GM18502 (cell line): ENCODE results near the gene SREK1.

Experiments
- ATAC-seq: cut with Tn5 transposase; IDR thresholded peaks from one replicate; pipeline ENCODE4 v1.9.1; 2021; ENCODE audit warnings: mild to moderate bottlenecking; ENCODE audit not compliant: unreplicated experiment, poor library complexity

The SREK1 gene

DNA sequence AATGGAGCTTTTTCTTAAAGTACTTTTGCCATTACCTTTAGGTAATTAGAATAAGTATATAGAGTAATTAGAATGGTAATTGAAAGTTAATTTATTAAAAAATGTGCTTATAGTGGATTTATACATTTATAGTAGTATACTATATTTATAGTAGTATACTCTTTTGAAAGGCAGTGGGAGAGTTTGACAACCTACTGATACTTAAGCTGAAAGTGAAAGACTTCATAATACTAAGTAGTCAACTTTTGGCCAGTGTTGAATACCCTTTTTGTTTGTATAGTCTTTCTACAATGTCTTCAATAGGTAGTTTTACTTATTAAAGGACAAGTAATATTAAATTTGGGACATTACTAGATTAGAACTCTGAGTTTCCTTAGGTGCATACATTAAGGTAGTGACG lies 12.9 kb downstream of the SREK1 start:
- ATAC-seq = no peak

DNA sequence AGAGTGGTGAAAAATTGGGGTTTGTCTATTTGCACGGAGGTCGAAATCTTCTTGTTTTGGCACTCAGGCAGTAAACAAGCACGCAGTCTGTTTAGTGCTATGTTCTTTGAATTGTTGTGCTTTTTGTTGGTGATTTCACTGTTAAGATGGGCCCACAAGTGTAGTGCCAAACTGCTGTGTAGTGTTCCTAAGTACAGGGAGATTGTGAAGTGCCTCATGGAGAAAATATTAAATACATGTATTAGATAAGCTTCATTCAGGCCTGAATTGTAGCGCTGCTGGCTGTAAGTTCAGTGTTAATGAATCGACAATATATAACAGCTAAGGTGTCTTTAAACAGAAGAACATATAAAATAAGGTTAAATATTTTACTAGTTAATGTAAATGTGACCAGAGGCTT lies 17.3 kb downstream of the SREK1 start:
- no peak for ATAC-seq

DNA sequence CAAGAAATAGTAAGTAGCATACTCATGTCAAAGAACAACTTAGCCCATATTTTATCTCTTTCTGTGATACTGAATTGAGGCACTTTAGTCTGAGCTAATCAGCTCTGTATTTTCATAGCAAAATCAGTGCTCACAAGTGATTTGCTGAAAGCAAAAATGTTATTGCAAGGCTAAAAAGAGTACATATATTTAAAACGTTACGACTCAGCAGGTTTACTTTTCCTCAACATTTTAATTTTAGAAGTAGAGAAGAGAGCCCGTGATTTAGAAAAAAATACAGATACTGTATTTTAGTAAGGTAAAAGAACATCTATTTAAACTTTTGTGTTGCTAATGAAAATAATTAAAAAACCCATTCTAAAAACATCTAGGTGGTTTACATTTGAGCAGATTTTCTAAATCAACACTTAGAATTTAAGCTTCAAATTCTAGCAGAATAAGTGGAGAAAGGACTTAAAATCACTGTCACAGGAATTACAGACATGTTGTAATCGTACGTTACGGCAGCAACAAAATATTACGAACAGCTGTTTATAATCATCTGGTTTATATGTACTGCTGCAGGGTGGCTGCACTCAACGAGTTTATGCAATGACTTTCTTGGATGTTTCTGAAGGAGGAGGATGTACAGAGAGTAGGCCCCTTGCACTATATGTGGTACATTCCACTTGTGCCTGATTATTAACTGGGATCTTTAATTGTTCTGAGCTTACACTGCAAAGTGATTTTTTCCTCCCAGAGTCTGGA lies 20.1 kb downstream of the SREK1 start:
- ATAC-seq = no peak

DNA sequence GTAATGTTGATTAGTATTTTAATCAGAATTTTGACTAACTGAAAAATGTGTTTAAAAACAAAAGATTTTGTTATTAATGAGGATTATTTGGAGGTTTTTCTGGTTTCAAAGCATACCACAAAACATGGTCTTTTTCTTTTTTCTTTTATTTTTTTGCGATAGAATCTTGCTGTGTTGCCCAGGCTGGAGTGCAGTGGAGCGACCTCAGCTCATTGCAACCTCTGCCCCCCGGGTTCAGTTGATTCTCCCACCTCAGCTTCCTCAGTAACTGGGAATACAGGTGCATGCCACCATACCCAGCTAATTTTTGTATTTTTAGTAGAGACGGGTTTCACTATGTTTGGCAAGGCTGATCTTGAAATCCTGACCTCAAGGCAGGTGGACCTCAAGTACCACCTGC lies 24.1 kb downstream of the SREK1 start:
- ATAC-seq = no peak

DNA sequence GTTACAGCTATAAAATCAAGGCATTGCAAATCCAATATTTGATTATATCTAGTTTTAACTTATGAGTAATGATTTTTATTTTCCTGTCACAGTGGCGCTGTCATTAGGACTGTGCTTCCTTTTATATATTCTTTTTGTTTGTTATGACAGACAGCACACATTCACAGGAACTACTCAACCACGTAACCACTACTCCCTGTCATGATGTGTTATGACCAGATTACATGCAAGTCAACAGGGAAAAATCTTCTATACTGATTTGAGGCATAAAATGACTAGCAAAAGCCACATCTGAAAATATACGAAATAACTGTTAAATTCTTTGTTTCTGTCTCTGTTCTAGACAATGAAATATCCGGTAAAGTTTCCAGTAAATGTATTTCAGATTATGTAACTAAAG lies 25.4 kb downstream of the SREK1 start:
- no peak for ATAC-seq

DNA sequence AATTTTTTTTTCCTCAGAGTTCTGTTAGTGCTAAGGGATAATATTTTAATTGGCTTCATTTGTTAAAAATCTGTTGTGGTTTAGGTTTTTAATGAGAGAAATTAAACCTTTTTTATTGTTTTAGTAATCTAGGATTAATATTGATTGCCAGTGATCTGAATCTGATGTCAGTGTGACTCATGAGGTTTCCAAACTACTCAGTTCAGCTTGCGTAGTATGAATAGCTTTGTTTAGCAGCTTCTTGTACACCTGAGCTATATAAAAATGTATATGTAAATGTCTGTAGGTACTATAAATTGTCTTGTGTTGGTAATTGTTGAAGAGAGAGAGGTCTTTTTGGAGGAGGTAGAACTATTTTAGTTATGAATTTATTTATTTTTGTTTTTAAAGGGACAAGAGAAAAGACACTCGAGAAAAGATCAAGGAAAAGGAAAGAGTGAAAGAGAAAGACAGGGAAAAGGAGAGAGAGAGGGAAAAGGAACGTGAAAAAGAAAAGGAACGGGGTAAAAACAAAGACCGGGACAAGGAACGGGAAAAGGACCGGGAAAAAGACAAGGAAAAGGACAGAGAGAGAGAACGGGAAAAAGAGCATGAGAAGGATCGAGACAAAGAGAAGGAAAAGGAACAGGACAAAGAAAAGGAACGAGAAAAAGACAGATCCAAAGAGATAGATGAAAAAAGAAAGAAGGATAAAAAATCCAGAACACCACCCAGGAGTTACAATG lies 26.3 kb downstream of the SREK1 start:
- no peak for ATAC-seq

DNA sequence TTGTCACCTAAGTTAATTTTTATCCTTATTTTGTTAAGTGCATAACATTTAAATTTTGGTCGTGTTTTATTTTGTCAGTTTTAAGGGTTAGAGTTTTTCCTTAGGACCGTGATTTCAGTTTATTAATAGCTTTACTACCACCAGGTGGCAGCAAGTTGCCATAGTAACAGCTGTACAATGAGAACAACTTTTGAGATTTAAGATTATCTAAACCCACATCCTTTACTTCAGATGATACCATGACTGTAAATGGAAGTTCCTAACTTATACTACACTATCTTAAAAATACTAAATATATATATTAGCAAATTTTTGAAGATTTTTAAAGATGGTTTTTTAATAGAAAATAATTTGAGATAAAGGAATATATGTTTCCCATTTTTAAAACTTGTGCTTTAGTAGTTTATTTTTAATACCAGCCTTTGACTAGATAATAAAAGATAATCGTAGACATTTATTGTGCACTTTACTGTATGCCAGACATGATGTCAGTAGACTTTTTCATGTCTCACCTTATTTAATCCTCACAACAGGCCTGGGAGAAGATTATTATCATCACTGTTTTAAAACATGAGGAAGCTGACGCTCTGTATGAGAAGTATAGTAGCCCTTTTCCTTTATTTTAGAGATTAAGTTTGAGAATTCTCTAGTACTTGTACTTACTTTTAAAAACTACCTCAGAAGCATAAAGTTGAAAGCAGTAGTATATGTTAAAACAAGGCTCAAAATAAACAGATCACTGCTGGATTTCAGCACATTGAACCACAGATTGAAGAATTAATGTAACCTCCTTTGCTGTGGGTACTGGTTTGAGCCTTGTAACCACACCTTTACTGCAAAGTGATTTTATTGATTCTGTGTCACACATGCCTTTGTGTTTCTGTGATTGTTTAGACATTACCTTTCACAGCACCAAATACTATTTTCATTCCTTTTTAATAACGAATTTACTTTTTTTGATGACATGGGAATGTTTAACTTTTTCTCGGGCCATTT lies 27.5 kb downstream of the SREK1 start:
- peak; percentile 74 for ATAC-seq

DNA sequence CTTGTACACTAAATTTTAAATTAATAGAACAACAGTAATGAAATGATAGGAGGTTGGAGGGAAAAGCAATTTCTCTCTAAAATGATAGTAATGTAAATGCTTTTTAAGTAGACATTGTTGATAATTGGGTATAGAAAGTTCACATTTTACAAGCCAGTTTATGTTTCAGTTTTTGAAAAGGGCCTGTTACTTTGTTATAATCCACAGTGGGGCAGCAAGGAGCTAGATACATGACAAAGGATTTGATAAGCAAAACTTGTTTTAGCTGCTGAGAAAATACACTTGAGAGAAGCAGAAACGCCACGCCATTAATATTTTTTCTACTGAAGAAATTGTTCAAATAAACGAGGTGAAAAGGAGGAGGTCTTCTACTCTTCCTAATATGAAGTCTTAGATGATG lies 30.2 kb downstream of the SREK1 start:
- no peak for ATAC-seq

DNA sequence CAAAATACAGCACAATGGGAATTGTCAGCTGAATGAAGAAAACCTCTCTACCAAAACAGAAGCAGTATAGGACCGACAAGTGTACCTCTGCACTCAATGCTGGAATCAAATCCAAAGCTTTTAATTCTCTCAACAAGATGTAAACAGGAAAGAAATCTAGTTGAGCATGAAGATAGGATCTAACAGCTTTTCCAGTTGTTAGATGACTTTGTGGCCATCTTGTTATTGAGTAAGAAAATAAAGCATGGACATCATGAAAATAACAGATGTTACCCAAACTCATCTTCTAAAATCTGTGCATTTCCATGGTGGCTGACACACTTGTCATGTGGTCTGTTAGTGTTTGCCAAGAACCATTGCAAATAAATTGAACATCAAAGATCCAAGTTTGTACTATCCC lies 34.7 kb downstream of the SREK1 start:
- ATAC-seq = no peak

DNA sequence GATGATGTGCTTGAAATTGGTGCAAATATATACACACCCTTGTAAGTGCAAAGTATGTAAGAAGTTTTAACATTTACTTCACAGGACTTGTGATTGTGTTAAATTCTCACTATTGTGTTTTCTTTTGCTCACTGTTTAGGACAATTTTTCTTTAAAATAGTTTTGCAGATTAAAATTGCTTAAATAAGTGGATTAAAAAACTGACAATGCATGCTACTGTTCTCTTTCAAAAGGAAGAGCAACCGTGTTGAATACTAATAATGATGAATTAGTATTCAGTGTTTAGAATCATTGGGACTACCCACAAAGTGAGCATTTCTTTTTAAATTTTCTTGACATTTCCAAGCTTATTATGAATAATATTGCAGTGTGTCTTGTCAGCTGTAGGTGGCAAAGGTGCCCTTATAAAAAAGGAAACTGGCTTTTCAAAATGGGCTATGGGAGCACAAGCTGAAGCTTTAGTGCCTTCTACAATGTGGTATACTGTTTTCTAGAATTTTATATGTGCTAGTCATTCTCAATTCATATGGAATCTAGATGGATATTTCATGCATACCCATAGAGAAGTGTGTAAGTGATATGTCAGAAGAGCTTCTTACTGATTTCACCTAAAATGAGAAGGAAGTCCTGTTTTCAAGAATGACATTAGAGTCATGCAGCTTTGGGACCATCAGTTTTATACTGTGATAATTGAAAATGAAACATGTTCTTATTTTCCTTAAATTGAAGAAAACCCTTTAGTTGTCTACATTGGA lies 35.4 kb downstream of the SREK1 start:
- no peak for ATAC-seq

DNA sequence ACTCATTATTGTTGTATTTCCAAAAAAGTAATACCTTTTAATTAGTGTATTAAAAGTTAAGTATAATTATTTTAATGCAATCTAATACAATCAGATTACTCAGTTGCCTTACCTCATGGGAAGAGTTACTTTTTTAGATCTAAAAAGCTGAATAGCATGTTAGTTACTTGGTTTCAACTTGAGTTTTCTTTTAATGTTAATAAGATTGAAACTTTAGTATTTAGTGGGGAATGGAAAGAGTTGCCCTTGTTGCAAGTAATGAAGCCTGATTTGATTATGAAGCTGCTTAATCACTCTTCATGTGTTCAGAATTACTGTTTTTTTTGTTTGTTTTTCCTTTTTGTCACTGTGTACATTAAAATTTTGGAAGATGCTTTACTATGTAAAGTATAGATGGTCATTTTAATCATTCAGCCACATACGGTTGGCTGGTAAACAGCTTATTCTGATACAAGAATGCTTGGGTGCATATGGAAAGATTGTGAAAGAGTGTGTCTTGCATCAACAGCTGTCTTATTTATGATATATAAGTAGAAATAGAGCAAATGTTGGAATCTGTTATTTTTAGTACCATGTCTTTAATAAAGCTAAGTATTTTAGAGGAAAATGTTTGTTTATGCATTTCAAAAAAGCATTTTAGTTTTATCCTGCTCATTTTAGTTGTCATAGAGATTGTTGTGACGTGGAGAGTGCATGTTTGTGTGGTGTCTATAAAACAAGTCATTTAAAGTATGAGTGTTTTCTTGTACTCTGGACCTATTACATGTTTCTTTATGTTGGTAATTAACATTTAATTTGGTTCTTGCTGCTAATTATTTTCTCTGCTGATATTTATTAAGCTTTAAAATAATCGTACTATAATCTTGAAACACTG lies 36.4 kb downstream of the SREK1 start:
- no peak for ATAC-seq

DNA sequence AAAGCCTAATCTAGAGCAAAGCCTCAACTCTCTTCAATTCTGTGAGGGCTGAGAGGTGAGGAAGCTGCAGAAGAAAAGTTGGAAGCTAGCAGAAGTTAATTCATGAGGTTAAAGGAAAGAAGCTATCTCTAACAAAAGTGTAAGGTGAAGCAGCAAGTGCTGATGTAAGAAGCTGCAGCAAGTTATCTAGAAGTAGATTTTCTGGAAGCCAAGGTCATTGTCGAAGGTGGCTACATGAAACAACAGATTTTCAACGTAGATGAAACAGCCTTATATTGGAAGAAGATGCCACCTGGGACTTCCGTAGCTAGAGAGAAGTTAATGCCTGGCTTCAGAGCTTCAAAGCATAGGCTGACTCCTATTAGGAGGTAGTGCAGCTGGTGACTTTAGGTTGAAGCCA lies 42.0 kb downstream of the SREK1 start:
- ATAC-seq = no peak

DNA sequence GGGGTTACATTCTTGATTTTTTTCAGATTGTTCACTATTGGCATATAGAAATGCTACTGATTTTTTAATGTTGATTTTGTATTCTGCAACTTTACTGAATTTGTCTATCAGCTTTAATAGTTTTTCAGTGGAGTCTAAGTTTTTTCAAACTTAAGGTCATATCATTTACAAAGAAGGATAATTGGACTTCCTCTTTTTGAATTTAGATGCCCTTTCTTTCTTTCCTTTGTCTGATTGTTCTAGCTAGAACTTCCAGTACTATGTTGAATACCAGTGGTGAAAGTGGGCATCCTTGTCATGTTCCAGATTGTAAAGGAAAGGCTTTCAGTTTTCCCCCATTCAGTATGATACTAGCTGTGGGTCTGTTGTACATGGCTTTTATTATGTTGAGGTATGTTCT lies 49.3 kb downstream of the SREK1 start:
- ATAC-seq = no peak

DNA sequence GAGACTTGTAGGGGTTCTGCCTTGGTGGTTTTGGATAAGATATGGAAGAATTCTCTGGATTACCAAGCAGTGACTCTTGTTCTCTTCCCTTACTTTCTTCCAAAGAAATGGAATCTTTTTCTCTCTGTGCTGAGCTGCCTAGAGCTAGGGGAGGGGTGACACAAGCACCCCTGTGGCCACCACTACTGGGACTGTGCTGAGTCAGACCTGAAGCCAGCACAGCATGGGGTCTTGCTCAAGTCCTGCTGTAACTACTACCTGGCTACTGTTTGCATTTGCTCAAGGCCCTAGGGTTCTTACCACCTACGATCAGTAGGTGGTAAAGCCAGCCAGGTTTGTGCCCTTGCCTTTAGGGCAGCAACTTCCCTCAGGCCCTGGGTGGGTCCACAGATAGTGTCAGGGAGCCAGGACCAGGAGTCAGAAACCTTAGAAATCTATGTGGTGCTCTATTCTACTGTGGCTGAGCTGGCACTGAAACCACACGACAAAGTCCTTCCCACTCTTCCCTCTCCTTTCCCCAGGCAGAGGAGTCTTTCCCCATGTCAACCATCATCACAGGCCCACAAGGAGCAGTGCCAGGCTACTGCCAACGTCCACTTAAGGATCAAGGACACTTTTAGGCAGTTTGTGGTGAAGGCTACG lies 53.8 kb downstream of the SREK1 start:
- no peak for ATAC-seq

DNA sequence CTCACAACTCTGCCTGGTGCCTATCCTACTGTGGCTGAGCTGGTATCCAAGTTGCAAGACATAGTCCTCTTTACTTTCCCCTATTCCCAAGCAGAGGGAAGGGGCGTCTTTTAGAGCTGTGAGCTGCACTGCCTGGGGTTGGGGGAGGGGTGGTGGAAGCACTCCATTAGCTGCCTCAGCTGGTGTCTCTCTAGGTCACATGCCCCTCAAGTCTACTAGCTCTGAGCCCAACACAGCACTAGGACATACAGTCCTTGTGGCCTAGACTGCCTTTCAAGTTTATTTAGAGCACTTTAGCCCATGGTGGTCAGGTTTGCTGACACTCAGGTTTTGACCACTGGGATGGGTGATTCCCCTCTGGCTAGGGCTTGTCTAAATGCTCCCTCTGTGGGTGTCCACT lies 54.7 kb downstream of the SREK1 start:
- ATAC-seq = no peak

DNA sequence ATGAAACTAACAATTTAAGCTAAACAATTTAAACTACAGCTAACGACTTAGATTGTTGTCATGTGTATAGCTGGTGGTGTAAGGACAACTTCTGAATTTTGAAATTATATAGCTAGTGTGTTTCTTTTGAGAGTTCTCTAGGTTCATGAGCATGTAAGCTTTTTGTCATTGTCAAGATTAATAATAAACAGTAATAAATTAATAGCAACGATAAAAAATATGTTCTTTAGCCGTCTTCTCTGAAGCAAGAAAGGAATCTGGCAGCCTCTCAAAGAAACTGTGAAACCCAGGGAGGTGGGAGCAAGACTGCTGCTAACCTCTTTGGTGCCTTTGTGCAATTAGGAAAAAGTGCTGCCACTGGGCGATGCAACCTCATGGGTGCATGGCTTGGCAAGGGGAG lies 59.4 kb downstream of the SREK1 start:
- no peak for ATAC-seq

DNA sequence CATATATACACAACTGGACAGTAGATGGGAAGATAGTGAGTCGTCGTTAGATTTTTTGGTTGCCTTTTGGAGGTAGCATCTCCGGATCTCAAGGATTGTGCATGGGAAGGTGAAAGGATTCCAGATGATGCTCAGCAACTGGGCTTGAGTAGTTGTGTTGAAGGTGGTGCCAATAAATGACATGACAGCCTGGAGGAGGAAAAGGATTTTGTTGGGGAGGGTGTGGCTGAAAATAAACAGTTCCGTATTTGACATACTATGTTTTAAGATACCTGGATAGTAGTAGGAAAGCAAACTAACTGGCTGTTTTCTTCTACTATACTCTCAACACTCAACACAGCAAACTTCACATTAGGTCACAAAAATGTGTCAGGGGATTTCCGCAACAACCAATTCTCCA lies 62.4 kb downstream of the SREK1 start:
- no peak for ATAC-seq

DNA sequence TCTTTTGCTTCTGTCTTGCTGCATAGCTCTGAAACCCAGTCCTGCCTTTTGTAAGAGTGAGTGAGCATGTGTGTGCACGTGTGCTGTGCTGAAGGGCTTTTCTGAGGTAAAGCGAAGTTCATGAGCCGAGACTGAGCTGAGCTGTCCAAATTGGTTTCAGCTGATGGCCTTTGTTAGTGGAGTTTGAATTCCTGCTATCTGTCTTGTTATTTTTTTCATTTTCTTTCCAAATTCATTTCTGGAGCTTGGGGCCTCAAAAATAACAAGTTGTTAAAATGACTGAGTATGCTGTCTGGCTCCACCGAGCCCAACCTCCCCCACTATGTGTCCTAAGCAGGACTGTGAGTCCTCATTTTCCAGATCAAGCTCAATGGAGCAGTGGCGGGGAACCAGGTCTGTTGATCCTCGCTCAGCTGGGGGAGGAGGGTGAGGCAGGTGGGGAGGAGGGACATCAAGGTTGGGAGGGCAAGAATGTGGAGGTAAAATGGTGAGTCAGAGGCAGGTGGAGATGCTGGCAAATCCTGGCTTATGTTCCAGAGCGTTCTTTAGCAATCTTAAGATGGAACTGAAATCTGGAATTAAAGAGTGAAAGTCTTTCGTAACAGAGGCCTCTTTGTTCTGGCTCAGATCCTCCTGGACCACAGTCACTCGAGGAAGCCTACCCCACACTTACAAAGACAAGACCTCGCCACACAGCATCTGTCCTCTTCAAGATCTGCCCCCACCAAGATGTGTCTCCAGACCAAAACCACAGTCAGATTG lies 63.9 kb downstream of the SREK1 start:
- ATAC-seq = no peak
